Activated CD4-positive, CD25-positive, alpha-beta regulatory T cell treated with anti-CD3 and anti-CD28 coated beads, Interleukin-2, amount 50 U/mL, for 16 hours (primary cell): ENCODE results near the gene CISTR.
A peak's percentile ranks its signal among the peaks of the same experiment; 100 is the strongest.
"Not testable (repeated sequence)": the region's sequence is repeated elsewhere in the genome, so short reads cannot be mapped to it uniquely, and the experiment has no call there.

ENCODE experiments used
- DNase-seq: peaks from one replicate; pipeline ENCODE4 v3.0.0-alpha.2; 2020; ENCODE audit warnings: low read depth, low spot score

Gene CISTR

GRCh38 chr12:53751336-53752191 is at the start of gene CISTR:
TSS of gene CISTR (minus strand) at chr12:53751979.
- DNase-seq, result no peak

GRCh38 chr12:53798575-53798974 is 46.8 kb upstream of the CISTR start:
- no peak for DNase-seq

GRCh38 chr12:53795927-53796326 is 44.1 kb upstream of the CISTR start:
- DNase-seq, result no peak

- no peak for DNase-seq
Observed at GRCh38 chr12:53793221-53793620, 41.4 kb upstream of the CISTR start.

GRCh38 chr12:53791735-53792326 is 40.1 kb upstream of the CISTR start:
- peak; percentile 4 for DNase-seq

- no peak for DNase-seq
Observed at GRCh38 chr12:53789570-53789969, 37.8 kb upstream of the CISTR start.

GRCh38 chr12:53788892-53789291 is 37.1 kb upstream of the CISTR start:
- DNase-seq, result no peak

- DNase-seq, result no peak
Observed at GRCh38 chr12:53786411-53786810, 34.6 kb upstream of the CISTR start.

- DNase-seq, result no peak
Observed at GRCh38 chr12:53785161-53785560, 33.4 kb upstream of the CISTR start.

GRCh38 chr12:53782093-53782703 is 30.4 kb upstream of the CISTR start:
- DNase-seq, result no peak

- DNase-seq, result no peak
Observed at GRCh38 chr12:53781228-53781801, 29.5 kb upstream of the CISTR start.

GRCh38 chr12:53780323-53780722 is 28.5 kb upstream of the CISTR start:
- no peak for DNase-seq

- DNase-seq, result not testable (repeated sequence)
Observed at GRCh38 chr12:53779679-53780078, 27.9 kb upstream of the CISTR start.

GRCh38 chr12:53777936-53778644 is 26.3 kb upstream of the CISTR start:
- no peak for DNase-seq

GRCh38 chr12:53777412-53777811 is 25.6 kb upstream of the CISTR start:
- no peak for DNase-seq

GRCh38 chr12:53776872-53777271 is 25.1 kb upstream of the CISTR start:
- no peak for DNase-seq

- DNase-seq, result no peak
Observed at GRCh38 chr12:53775478-53776145, 23.8 kb upstream of the CISTR start.

GRCh38 chr12:53770281-53770680 is 18.5 kb upstream of the CISTR start:
- no peak for DNase-seq

- no peak for DNase-seq
Observed at GRCh38 chr12:53768976-53769375, 17.2 kb upstream of the CISTR start.

- no peak for DNase-seq
Observed at GRCh38 chr12:53766881-53767280, 15.1 kb upstream of the CISTR start.

- DNase-seq, result no peak
Observed at GRCh38 chr12:53765891-53766290, 14.1 kb upstream of the CISTR start.
